Activated CD4-positive, CD25-positive, alpha-beta regulatory T cell treated with anti-CD3 and anti-CD28 coated beads, Interleukin-2, amount 50 U/mL, for 72 hours (primary cell): ENCODE results near the gene AGAP1.
"Not testable (repeated sequence)": the region's sequence is repeated elsewhere in the genome, so short reads cannot be mapped to it uniquely, and the experiment has no call there.

ENCODE experiments used
- DNase-seq: peaks from one replicate; pipeline ENCODE4 v3.0.0; 2021

The AGAP1 gene

GRCh38 chr2:235596272-235596671 lies 102.4 kb downstream of the AGAP1 start:
- DNase-seq: no peak

GRCh38 chr2:235597081-235597615 lies 103.3 kb downstream of the AGAP1 start:
- DNase-seq: no peak

GRCh38 chr2:235598026-235598425 lies 104.2 kb downstream of the AGAP1 start:
- DNase-seq: no peak

- no peak for DNase-seq
These were observed 105.0 kb downstream of the AGAP1 start for GRCh38 chr2:235598532-235599531.

- no peak for DNase-seq
These were observed 105.9 kb downstream of the AGAP1 start for GRCh38 chr2:235599596-235600338.

- DNase-seq: no peak
These were observed 106.6 kb downstream of the AGAP1 start for GRCh38 chr2:235600406-235600805.

- DNase-seq: no peak
These were observed 107.1 kb downstream of the AGAP1 start for GRCh38 chr2:235600926-235601325.

GRCh38 chr2:235601960-235602704 lies 108.3 kb downstream of the AGAP1 start:
- DNase-seq: no peak

GRCh38 chr2:235602971-235603370 lies 109.1 kb downstream of the AGAP1 start:
- DNase-seq: not testable (repeated sequence)

- no peak for DNase-seq
These were observed 109.8 kb downstream of the AGAP1 start for GRCh38 chr2:235603659-235604058.

- no peak for DNase-seq
These were observed 111.6 kb downstream of the AGAP1 start for GRCh38 chr2:235605312-235606003.

GRCh38 chr2:235606004-235606715 lies 112.3 kb downstream of the AGAP1 start:
- DNase-seq: no peak

- DNase-seq: no peak
These were observed 113.8 kb downstream of the AGAP1 start for GRCh38 chr2:235607546-235608199.

- DNase-seq: no peak
These were observed 114.5 kb downstream of the AGAP1 start for GRCh38 chr2:235608200-235608887.

- DNase-seq: no peak
These were observed 115.5 kb downstream of the AGAP1 start for GRCh38 chr2:235609321-235609720.

GRCh38 chr2:235609746-235610145 lies 115.9 kb downstream of the AGAP1 start:
- DNase-seq: no peak

- no peak for DNase-seq
These were observed 116.9 kb downstream of the AGAP1 start for GRCh38 chr2:235610696-235611257.

- DNase-seq: no peak
These were observed 117.5 kb downstream of the AGAP1 start for GRCh38 chr2:235611349-235611748.

GRCh38 chr2:235611756-235612155 lies 117.9 kb downstream of the AGAP1 start:
- no peak for DNase-seq
